K562 (cell line): ENCODE results near the gene TTC39A. TPM values are rescaled to one million over a fixed set of nuclear protein-coding genes. Genes with fewer than 3 reads are reported as not detected.

Source experiments
- CAMTA2 ChIP-seq: fragments of 250-450 bp; sonication (Bioruptor Pico); conservative IDR thresholded peaks from 2 replicates; pipeline ENCODE4 v1.5.1; 2022
- CCNT2 ChIP-seq: IDR thresholded peaks from 2 replicates; pipeline ENCODE4 v1.6.1; 2011; ENCODE audit warnings: borderline replicate concordance, low read depth, mild to moderate bottlenecking, moderate library complexity, mixed read lengths, low read length; ENCODE audit not compliant: insufficient read length; ENCODE audit errors: extremely low read depth
- CHD4 ChIP-seq: fragments of 200-600 bp; sonication (generic); IDR thresholded peaks from 3 replicates; pipeline ENCODE4 v1.6.1; 2012; ENCODE audit warnings: low read depth, mild to moderate bottlenecking, mixed read lengths, low read length, inconsistent platforms; ENCODE audit not compliant: insufficient read depth, insufficient replicate concordance, poor library complexity, severe bottlenecking
- ELF1 ChIP-seq: fragments of 200-800 bp; sonication (Bioruptor generic); IDR thresholded peaks from 2 replicates; pipeline ENCODE4 v1.6.1; 2016; ENCODE audit warnings: missing genetic modification characterization, missing compliant biosample characterization
- FOS ChIP-seq: IDR thresholded peaks from 3 replicates; pipeline ENCODE4 v1.6.1; 2011; ENCODE audit not compliant: insufficient read length; ENCODE audit errors: extremely low read depth
- KDM5B ChIP-seq: fragments of 200-600 bp; sonication (generic); IDR thresholded peaks from 2 replicates; pipeline ENCODE4 v1.6.1; 2012; ENCODE audit warnings: low read depth, mild to moderate bottlenecking, moderate library complexity, low read length, control low read depth, inconsistent platforms; ENCODE audit not compliant: insufficient replicate concordance
- NELFE ChIP-seq: IDR thresholded peaks from 2 replicates; pipeline ENCODE4 v1.6.1; 2011; ENCODE audit warnings: mild to moderate bottlenecking; ENCODE audit not compliant: insufficient read depth, insufficient read length
- PHF21A ChIP-seq: fragments of 450-650 bp; IDR thresholded peaks from 2 replicates; pipeline ENCODE4 v1.6.1; 2017; ENCODE audit warnings: low read depth, borderline replicate concordance
- REST ChIP-seq, 2 experiments: fragments of 450-650 bp; formaldehyde crosslinking in 1 of 2; IDR thresholded peaks; 2 replicates each; pipeline versions ENCODE4 v1.4.0 to v1.6.1; 2014 to 2020; ENCODE audit warnings: mild to moderate bottlenecking in 2 of 2, borderline replicate concordance in 1 of 2, low read depth in 1 of 2
- SIRT6 ChIP-seq: IDR thresholded peaks from one replicate; pipeline ENCODE4 v1.6.1; 2012; ENCODE audit warnings: low read depth, mild to moderate bottlenecking, control low read depth, inconsistent platforms, low read length, moderate library complexity
- SMARCE1 ChIP-seq: fragments of 450-650 bp; IDR thresholded peaks from 2 replicates; pipeline ENCODE4 v1.7.1; 2016; ENCODE audit warnings: mild to moderate bottlenecking
- SNAPC5 ChIP-seq: fragments of 250-450 bp; sonication (Bioruptor Pico); IDR thresholded peaks from 2 replicates; pipeline ENCODE4 v1.8.0; 2021; ENCODE audit warnings: moderate library complexity, mild to moderate bottlenecking, inconsistent platforms
- ZKSCAN1 ChIP-seq: fragments of 150-350 bp; IDR thresholded peaks from 2 replicates; pipeline ENCODE4 v1.6.1; 2016; ENCODE audit warnings: low read depth, low read length
- ZNF143 ChIP-seq: sonication (generic); formaldehyde crosslinking; IDR thresholded peaks from 2 replicates; pipeline ENCODE4 v1.9.0; 2022; ENCODE audit warnings: mild to moderate bottlenecking, missing genetic modification reagents
- polyA plus RNA-seq, 8 experiments: library from polyadenylated mRNA; depleted of rRNA in 4 of 8; stranded (reverse) in 5 of 8; unstranded in 3 of 8; fragments of >200 nt; fragmentation: Nextera tagmentation in 2 of 8; fragmentation: Illumina TruSeq in 1 of 8; extraction: Ambion mirVana in 2 of 8; extraction: Trizol in 1 of 8; gene quantifications; 2 replicates each; pipeline versions ENCODE4 v1.2.1 to v1.2.3, GENCODE V29; 2011 to 2014; ENCODE audit warnings: inconsistent platforms in 1 of 8, missing spikeins in 1 of 8
- total RNA-seq, 7 experiments: library from RNA; depleted of rRNA in 6 of 7; stranded (reverse); fragments of >200 nt in 6 of 7; fragmentation: Illumina TruSeq in 2 of 7; extraction: Trizol in 2 of 7; gene quantifications; 2 replicates each; pipeline versions ENCODE4 v1.2.1 to v1.2.3, GENCODE V29; 2011 to 2021; ENCODE audit warnings: low replicate concordance in 1 of 7
- TF ChIP-seq, protein P1 (sequence below): fragments of 250-450 bp; sonication (Bioruptor Pico); IDR thresholded peaks from 2 replicates; pipeline ENCODE4 v1.5.0; 2021; ENCODE audit warnings: mild to moderate bottlenecking, borderline replicate concordance

The TTC39A gene
- total and polyA plus RNA-seq, 9 of the 15 experiments (the other 6 are each of a cell fraction or from before 2014, with no cell fraction given), result 0.18 to 0.82 (median 0.35) TPM

GRCh38 chr1:51296383-51297357 lies 33.7 kb downstream of the TTC39A start (continued):
- TF ChIP-seq REST (IDR thresholded peaks at IDR 0.05; ENCODE audit: borderline replicate concordance) (peak; percentile 88), REST (CRISPR knock-in tag; IDR thresholded peaks at IDR 0.05; ENCODE audit: low read depth) (no peak), ZKSCAN1 (peak; percentile 61), SNAPC5 (CRISPR knock-in tag) (no peak), SIRT6 (no peak), PHF21A (no peak), FOS (no peak), KDM5B (no peak), SMARCE1 (0 out of 2 replicates have a peak, but pooled peaks have one; percentile 23), CAMTA2 (no peak), NELFE (no peak), ZNF143 (CRISPR knock-in tag) (no peak), CHD4 (no peak), ELF1 (tag) (no peak; the same call in 1 of the 2 replicates), CCNT2 (no peak)
- TF ChIP-seq, protein P1, sequence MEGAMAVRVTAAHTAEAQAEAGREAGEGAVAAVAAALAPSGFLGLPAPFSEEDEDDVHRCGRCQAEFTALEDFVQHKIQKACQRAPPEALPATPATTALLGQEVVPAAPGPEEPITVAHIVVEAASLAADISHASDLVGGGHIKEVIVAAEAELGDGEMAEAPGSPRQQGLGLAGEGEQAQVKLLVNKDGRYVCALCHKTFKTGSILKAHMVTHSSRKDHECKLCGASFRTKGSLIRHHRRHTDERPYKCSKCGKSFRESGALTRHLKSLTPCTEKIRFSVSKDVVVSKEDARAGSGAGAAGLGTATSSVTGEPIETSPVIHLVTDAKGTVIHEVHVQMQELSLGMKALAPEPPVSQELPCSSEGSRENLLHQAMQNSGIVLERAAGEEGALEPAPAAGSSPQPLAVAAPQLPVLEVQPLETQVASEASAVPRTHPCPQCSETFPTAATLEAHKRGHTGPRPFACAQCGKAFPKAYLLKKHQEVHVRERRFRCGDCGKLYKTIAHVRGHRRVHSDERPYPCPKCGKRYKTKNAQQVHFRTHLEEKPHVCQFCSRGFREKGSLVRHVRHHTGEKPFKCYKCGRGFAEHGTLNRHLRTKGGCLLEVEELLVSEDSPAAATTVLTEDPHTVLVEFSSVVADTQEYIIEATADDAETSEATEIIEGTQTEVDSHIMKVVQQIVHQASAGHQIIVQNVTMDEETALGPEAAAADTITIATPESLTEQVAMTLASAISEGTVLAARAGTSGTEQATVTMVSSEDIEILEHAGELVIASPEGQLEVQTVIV, result no peak
